Liver (tissue), 3 donors: ENCODE measurements around the gene VIP.

Experiments
- CTCF ChIP-seq: fragments of 150-350 bp; IDR thresholded peaks from 2 replicates; pipeline ENCODE4 v1.5.1; 2017; ENCODE audit warnings: improper control_type of control experiment, low read depth, low read length; ENCODE audit not compliant: missing input control
- SP1 ChIP-seq: IDR thresholded peaks from 2 replicates; pipeline ENCODE4 v1.6.1; 2018; ENCODE audit warnings: antibody characterized with exemption, mild to moderate bottlenecking
- YY1 ChIP-seq: IDR thresholded peaks from 2 replicates; pipeline ENCODE4 v1.6.1; 2016; ENCODE audit warnings: antibody characterized with exemption, mild to moderate bottlenecking
- TF ChIP-seq, protein P1 (sequence below): IDR thresholded peaks from 2 replicates; pipeline ENCODE4 v1.6.1; 2016; ENCODE audit warnings: antibody characterized with exemption, mild to moderate bottlenecking
- donor health status: healthy.
- donor health status: healthy.

GRCh38 chr6:152748843-152749242 is 1.8 kb upstream of the VIP start:
- TF ChIP-seq CTCF (no peak), YY1 (no peak), SP1 (no peak)
- TF ChIP-seq, protein P1, sequence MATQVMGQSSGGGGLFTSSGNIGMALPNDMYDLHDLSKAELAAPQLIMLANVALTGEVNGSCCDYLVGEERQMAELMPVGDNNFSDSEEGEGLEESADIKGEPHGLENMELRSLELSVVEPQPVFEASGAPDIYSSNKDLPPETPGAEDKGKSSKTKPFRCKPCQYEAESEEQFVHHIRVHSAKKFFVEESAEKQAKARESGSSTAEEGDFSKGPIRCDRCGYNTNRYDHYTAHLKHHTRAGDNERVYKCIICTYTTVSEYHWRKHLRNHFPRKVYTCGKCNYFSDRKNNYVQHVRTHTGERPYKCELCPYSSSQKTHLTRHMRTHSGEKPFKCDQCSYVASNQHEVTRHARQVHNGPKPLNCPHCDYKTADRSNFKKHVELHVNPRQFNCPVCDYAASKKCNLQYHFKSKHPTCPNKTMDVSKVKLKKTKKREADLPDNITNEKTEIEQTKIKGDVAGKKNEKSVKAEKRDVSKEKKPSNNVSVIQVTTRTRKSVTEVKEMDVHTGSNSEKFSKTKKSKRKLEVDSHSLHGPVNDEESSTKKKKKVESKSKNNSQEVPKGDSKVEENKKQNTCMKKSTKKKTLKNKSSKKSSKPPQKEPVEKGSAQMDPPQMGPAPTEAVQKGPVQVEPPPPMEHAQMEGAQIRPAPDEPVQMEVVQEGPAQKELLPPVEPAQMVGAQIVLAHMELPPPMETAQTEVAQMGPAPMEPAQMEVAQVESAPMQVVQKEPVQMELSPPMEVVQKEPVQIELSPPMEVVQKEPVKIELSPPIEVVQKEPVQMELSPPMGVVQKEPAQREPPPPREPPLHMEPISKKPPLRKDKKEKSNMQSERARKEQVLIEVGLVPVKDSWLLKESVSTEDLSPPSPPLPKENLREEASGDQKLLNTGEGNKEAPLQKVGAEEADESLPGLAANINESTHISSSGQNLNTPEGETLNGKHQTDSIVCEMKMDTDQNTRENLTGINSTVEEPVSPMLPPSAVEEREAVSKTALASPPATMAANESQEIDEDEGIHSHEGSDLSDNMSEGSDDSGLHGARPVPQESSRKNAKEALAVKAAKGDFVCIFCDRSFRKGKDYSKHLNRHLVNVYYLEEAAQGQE: no peak
